IPS-18c (cell line): ENCODE data around the gene ANO10.
"Not testable (repeated sequence)": the region's sequence is repeated elsewhere in the genome, so short reads cannot be mapped to it uniquely, and the experiment has no call there.

Source experiments
- H3K4me3 ChIP-seq: 2 replicates; pipeline ENCODE4 v1.7.0; 2013; ENCODE audit warnings: low read depth, mild to moderate bottlenecking, low read length, moderate library complexity; ENCODE audit not compliant: insufficient read depth
- H3K9me3 ChIP-seq: one replicate; pipeline ENCODE4 v1.6.1; 2013; ENCODE audit warnings: mild to moderate bottlenecking, low read length, moderate library complexity; ENCODE audit not compliant: control insufficient read depth, insufficient read depth

ANO10 gene

GRCh38 chr3:43542328-43543043 lies 79.3 kb downstream of the ANO10 start:
- H3K4me3 ChIP-seq: no peak overlapping the region
- H3K9me3 ChIP-seq: no peaks in the 10 kb centered on the region

- Histone ChIP-seq H3K9me3 (no peaks in the 10 kb centered on the region), H3K4me3 (no peak overlapping the region)
Measured at GRCh38 chr3:43540624-43541023, 81.2 kb downstream of the ANO10 start.

GRCh38 chr3:43539321-43539720 lies 82.5 kb downstream of the ANO10 start:
- no peak overlapping the region for H3K4me3 ChIP-seq
- no peaks in the 10 kb centered on the region for H3K9me3 ChIP-seq

GRCh38 chr3:43537225-43537624 lies 84.6 kb downstream of the ANO10 start:
- Histone ChIP-seq H3K9me3 (no peaks in the 10 kb centered on the region), H3K4me3 (no peak overlapping the region)

- Histone ChIP-seq H3K4me3 (no peak overlapping the region), H3K9me3 (no peaks in the 10 kb centered on the region)
Measured at GRCh38 chr3:43534675-43535074, 87.1 kb downstream of the ANO10 start.

- no peak overlapping the region for H3K4me3 ChIP-seq
- no peaks in the 10 kb centered on the region for H3K9me3 ChIP-seq
Measured at GRCh38 chr3:43533009-43533408, 88.8 kb downstream of the ANO10 start.

GRCh38 chr3:43531835-43532234 lies 90.0 kb downstream of the ANO10 start:
- Histone ChIP-seq H3K4me3 (no peak overlapping the region), H3K9me3 (no peaks in the 10 kb centered on the region)

- no peak overlapping the region for H3K4me3 ChIP-seq
Measured at GRCh38 chr3:43528498-43529099, 93.2 kb downstream of the ANO10 start.

GRCh38 chr3:43526956-43527355 lies 94.9 kb downstream of the ANO10 start:
- H3K9me3 ChIP-seq: no peaks in the 10 kb centered on the region
- no peak overlapping the region for H3K4me3 ChIP-seq

More at GRCh38 chr3:43528498-43529099, 93.2 kb downstream of the ANO10 start:
- no peaks in the 10 kb centered on the region for H3K9me3 ChIP-seq

GRCh38 chr3:43525941-43526607 lies 95.7 kb downstream of the ANO10 start:
- no peak overlapping the region for H3K4me3 ChIP-seq
- H3K9me3 ChIP-seq: no peaks in the 10 kb centered on the region

GRCh38 chr3:43525386-43525785 lies 96.4 kb downstream of the ANO10 start:
- H3K4me3 ChIP-seq: no peak overlapping the region
- H3K9me3 ChIP-seq: no peaks in the 10 kb centered on the region

GRCh38 chr3:43523454-43524053 lies 98.3 kb downstream of the ANO10 start:
- Histone ChIP-seq H3K9me3 (no peaks in the 10 kb centered on the region), H3K4me3 (no peak overlapping the region)

GRCh38 chr3:43522727-43523362 lies 99.0 kb downstream of the ANO10 start:
- Histone ChIP-seq H3K4me3 (no peak overlapping the region), H3K9me3 (no peaks in the 10 kb centered on the region)

GRCh38 chr3:43521941-43522340 lies 99.9 kb downstream of the ANO10 start:
- no peak overlapping the region for H3K4me3 ChIP-seq
- no peaks in the 10 kb centered on the region for H3K9me3 ChIP-seq

- not testable (repeated sequence) for H3K9me3 ChIP-seq, H3K4me3 ChIP-seq
Measured at GRCh38 chr3:43518515-43518914, 103.3 kb downstream of the ANO10 start.

GRCh38 chr3:43515970-43516635 lies 105.7 kb downstream of the ANO10 start:
- Histone ChIP-seq H3K4me3 (no peak overlapping the region), H3K9me3 (no peaks in the 10 kb centered on the region)
